Type B pancreatic cell (in vitro differentiated cells): Measurements from ENCODE around the gene BICDL2. TPM values are rescaled to one million over a fixed set of nuclear protein-coding genes. Genes with fewer than 3 reads are reported as not detected.

Source experiments
- DNase-seq: peaks from one replicate; pipeline ENCODE4 v3.0.0; 2021; ENCODE audit warnings: mixed read lengths; ENCODE audit not compliant: unreplicated experiment; ENCODE audit errors: extremely low spot score
- H3K27ac Mint-ChIP-seq: 2 replicates; pipeline ENCODE4 v1.8.0; 2021; ENCODE audit warnings: mild to moderate bottlenecking, mixed read lengths
- H3K27me3 Mint-ChIP-seq: 2 replicates; pipeline ENCODE4 v1.8.0; 2021; ENCODE audit warnings: mixed read lengths
- H3K36me3 Mint-ChIP-seq: 2 replicates; pipeline ENCODE4 v1.8.0; 2021; ENCODE audit warnings: mixed read lengths
- H3K4me1 Mint-ChIP-seq: one replicate; pipeline ENCODE4 v1.8.0; 2021; ENCODE audit warnings: mixed read lengths; ENCODE audit not compliant: unreplicated experiment
- H3K4me3 Mint-ChIP-seq: 2 replicates; pipeline ENCODE4 v1.8.0; 2021; ENCODE audit warnings: mild to moderate bottlenecking, mixed read lengths
- H3K9me3 Mint-ChIP-seq: 2 replicates; pipeline ENCODE4 v1.8.0; 2021; ENCODE audit warnings: mixed read lengths
- CTCF ChIP-seq: fragments of 200-600 bp; sonication (generic); conservative IDR thresholded peaks from 2 replicates; pipeline ENCODE4 v1.5.0; 2021; ENCODE audit warnings: antibody characterized with exemption, mild to moderate bottlenecking
- total RNA-seq: library from RNA; stranded (reverse); gene quantifications from 2 replicates; pipeline ENCODE4 v1.2.1, GENCODE V29; 2021; ENCODE audit warnings: low replicate concordance

Gene BICDL2
- total RNA-seq, 1 donor from 2014 or later = 15.2 TPM

- Mint-ChIP-seq H3K27me3 (peaks cover 8% of the 10 kb centered on the region), H3K36me3 (peaks cover 5% of the 10 kb centered on the region), H3K9me3 (no peaks in the 10 kb centered on the region)
Observed at GRCh38 chr16:3023669-3024478, 12.9 kb downstream of the BICDL2 start, which contains the start of the genes HCFC1R1 and THOC6. Gene HCFC1R1 (minus strand): TSS chr16:3023942. CDS start chr16:3023941, 1 bp downstream. Gene THOC6 (plus strand): TSS chr16:3024035. CDS start chr16:3024327, 292 bp downstream.

DNA sequence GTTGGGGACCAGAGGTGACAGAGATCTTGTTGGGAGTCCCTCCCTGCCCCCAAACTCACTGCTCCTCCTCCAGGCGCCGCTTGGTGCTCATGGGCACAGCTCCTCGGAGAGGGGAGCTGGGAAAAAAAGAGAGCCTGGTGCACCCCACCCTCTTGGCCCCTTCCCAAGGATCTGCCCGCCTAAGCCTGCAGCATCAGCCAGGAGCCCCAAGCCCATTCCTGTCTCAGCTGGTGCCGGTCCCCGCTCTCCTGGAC, 13.4 kb downstream of the BICDL2 start:
- DNase-seq = no peak

More at GRCh38 chr16:3023669-3024478, 12.9 kb downstream of the BICDL2 start, which contains the start of the genes HCFC1R1 and THOC6:
- peak; percentile 95 for DNase-seq
- Mint-ChIP-seq H3K4me1 (peaks cover 36% of the 10 kb centered on the region), H3K27ac (peak within 1 kb of the TSS; percentile 98), H3K4me3 (peak within 1 kb of the TSS; percentile 94)
- TF ChIP-seq CTCF = no peak

GRCh38 chr16:3022684-3023414, 13.9 kb downstream of the BICDL2 start:
- peaks cover 36% of the 10 kb centered on the region for H3K4me1 Mint-ChIP-seq
- no peak for TF ChIP-seq CTCF

More for the DNA sequence above, 13.4 kb downstream of the BICDL2 start:
- H3K4me1 Mint-ChIP-seq = peaks cover 36% of the 10 kb centered on the region
- peak overlapping the region; percentile 94 for H3K4me3 Mint-ChIP-seq
- no peaks in the 10 kb centered on the region for H3K9me3 Mint-ChIP-seq
- H3K27ac Mint-ChIP-seq = peak overlapping the region; percentile 98
- H3K27me3 Mint-ChIP-seq = peaks cover 8% of the 10 kb centered on the region
- no peak for TF ChIP-seq CTCF
- H3K36me3 Mint-ChIP-seq = peaks cover 5% of the 10 kb centered on the region

GRCh38 chr16:3022208-3022683, 14.5 kb downstream of the BICDL2 start:
- Mint-ChIP-seq H3K4me1 (peaks cover 36% of the 10 kb centered on the region), H3K9me3 (no peaks in the 10 kb centered on the region), H3K27me3 (peaks cover 13% of the 10 kb centered on the region), H3K27ac (peak overlapping the region; percentile 98), H3K4me3 (peak overlapping the region; percentile 94), H3K36me3 (peaks cover 5% of the 10 kb centered on the region)
- no peak for DNase-seq
- TF ChIP-seq CTCF = no peak

More at GRCh38 chr16:3022684-3023414, 13.9 kb downstream of the BICDL2 start:
- H3K36me3 Mint-ChIP-seq = peaks cover 5% of the 10 kb centered on the region
- peaks cover 12% of the 10 kb centered on the region for H3K27me3 Mint-ChIP-seq
- peak overlapping the region; percentile 94 for H3K4me3 Mint-ChIP-seq
- H3K9me3 Mint-ChIP-seq = no peaks in the 10 kb centered on the region
- peak overlapping the region; percentile 98 for H3K27ac Mint-ChIP-seq
- DNase-seq = no peak

GRCh38 chr16:3021449-3022207, 15.1 kb downstream of the BICDL2 start:
- Mint-ChIP-seq H3K4me3 (peak overlapping the region; percentile 94), H3K27ac (peak overlapping the region; percentile 98), H3K27me3 (peaks cover 18% of the 10 kb centered on the region), H3K9me3 (no peaks in the 10 kb centered on the region), H3K36me3 (peaks cover 5% of the 10 kb centered on the region), H3K4me1 (peaks cover 36% of the 10 kb centered on the region)
- peak; percentile 84 for DNase-seq
- peak; percentile 54 for TF ChIP-seq CTCF
